GM21515 (cell line): Measurements from ENCODE around the gene EEA1.
"Not testable (repeated sequence)": the region's sequence is repeated elsewhere in the genome, so short reads cannot be mapped to it uniquely, and the experiment has no call there.

Experiments used
- ATAC-seq: cut with Tn5 transposase; IDR thresholded peaks from one replicate; pipeline ENCODE4 v1.9.1; 2021; ENCODE audit not compliant: unreplicated experiment

The EEA1 gene

DNA sequence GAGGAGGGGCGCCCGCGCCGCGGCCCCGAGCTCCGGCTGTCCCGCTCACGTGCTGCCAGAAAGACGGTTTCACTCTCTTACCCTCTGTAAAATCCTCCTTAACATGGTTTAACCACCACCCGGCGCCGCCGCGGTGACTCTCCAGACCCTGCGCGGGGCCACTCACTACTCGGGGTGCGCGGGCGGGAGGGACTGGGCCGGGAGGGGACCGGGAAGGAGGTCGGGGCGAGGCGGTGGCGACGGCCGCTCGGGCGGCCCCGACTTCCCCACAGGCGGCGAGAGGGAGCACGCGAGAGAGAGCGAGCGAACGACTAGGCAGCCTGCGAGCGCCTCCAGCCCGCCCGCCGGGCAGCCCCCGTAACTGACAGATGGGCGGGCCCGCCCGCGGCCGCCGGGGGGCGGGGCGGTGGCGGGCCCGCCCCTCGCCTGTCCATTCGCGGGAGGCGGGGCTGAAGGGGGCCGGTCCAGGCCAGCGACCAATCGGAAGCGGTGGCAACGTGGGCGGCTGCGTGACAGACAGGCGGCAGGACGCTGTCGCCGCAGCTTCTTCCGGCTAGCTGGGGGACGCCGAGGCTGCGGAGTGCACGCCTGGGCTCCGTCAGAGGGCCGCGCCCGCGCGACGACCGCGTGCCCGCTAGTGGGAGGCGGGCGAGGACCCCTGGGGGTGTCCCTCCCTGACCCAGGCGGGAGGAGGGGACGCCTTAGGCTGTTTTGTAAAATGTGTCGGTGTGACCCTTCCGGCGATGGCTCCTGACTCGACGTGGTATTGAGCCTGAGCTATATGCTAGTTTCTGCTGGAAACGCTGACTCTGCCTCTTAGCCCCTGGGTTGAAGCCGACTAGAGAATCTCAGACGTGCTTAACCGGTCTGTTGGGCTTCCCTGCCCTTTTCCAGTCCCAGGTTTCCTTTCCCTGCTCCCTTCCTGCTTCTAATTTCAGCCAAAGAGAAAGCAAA, at the start of gene EEA1:
TSS of gene EEA1 (minus strand) at position 334 of the 954 bp plus-strand sequence. CDS start at position 105, 229 bp downstream.
- peak; percentile 84 for ATAC-seq

DNA sequence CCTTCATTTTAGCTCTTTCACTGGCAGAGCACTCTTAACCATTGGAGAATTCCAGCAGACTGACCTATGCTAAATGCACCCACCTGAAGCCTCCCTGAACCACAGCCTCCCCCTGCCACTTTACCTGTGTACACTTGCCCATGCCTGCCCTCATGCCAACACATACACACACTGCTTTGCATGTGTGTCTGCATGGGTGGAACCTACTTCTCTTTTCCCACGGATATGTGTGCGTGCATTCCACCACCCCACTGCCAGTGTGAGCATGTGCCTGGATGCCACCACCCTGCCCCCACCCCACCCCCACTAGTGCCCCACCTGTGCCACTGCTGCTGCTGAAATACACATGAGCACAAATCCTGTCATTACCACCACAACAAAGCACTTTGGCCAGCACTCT, 49.5 kb upstream of the EEA1 start:
- ATAC-seq: no peak

DNA sequence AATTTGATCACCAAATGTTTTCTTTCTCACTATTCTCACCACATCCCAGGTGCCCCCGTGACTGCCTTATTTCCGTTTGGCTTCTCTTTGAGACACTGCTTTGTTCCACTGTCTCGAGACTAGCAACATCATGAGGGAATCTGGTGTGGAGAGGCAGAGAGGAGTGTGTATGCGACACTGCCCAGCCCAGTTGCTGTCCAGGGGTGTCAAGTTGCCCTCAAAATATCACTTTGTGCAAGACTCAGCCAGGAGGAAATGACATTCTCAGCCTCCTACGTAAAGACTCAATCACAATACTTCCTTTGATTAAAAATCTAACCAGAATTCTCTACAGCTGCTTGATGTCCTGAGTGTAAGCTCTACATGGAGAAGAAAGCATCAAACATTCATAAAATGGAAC, 48.2 kb upstream of the EEA1 start:
- ATAC-seq: no peak

DNA sequence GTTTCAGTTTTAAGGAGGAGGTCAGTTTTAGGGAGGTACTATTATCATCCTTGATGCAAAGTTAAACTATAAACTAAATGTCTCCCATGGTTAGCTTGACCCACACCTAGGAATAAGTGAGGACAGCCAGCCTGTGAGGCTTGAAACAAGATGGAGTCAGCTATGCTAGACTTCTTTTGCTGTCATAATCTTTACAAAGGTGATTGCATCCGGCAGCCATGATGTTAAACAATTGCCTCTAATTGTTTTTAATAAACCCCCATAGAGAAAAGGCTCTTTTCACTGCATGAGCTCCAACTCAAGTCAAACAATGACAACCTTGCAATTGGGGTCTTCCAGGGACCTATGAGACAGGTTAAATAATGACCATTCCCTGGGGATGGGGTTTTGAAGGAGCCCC, 45.7 kb upstream of the EEA1 start:
- no peak for ATAC-seq

DNA sequence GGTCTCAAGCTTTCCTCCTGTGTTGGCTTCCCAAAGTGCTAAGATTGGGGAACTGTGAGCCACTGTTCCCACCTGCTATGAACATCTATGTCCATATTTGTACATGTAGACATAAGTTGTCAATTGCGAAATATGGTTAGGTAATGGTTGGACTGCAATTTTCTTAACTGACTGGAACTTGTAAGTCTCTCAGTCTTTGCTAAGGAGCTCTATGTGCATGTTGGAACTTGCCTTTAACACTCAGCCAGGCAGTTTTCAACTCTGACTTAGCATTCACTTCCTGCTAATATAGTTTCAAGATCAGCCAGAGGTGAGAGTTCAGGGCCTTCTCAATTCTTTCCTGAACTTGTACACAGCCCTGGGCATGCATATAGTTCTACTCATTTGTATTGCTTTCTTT, 44.5 kb upstream of the EEA1 start:
- ATAC-seq: no peak

DNA sequence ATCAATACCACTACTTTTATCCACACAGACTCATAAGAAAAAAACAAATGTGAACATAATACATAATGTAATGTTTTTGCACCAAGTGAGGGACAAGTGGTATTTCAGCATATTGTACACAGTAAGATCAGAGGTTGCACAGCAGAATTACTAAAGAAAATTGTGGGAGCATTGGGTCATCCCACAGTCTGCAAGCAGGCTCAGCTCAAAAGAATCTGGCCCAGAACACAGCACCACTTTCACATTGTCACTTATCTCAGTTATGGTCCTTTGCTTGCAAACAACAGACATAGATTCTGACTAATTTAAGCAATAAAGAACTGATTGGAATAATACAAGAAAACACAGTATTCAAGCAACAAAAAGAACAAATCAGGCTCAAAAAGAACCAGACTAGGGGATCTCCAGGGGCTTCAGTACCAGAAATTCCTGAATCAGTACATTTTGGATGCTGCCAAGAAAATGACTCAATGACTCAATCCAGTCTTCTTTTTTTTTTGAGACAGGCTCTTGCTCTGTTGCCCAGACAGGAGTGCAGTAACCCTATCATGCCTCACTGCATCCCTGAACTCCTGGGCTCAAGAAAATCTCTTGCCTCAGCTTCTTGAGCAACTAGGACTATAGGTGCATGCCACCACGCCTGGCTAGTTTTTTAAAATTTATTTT, 42.9 kb upstream of the EEA1 start:
- ATAC-seq: no peak

DNA sequence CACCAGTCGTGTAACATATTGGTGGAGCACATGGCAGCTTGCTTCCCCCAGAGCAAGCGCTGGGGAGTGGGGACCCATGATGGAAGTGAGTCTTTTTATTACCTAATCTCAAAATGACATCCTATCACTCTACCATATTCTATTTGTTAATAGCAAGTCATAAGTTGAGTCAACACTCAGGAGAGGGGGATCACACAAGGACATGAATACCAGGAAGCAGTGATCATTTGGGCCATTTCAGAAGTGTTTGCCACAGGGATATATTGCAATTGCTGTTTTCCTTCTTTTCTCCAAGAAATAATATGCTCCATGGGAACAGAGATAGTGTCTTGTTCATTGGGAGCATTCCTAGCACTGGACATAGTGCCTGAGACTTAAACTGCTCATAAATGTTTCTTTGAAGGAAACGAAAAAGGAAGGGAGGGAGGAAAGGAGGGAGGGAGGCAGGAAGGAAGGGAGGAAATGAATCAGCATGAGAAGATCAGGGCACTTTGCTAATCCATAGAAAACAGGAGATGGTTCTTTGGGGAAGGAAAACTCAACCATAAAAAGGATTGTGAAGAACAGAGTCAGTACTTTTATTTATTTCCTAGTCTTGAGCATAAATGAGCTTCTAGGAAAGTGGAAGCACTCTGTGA, 39.2 kb upstream of the EEA1 start:
- no peak for ATAC-seq

DNA sequence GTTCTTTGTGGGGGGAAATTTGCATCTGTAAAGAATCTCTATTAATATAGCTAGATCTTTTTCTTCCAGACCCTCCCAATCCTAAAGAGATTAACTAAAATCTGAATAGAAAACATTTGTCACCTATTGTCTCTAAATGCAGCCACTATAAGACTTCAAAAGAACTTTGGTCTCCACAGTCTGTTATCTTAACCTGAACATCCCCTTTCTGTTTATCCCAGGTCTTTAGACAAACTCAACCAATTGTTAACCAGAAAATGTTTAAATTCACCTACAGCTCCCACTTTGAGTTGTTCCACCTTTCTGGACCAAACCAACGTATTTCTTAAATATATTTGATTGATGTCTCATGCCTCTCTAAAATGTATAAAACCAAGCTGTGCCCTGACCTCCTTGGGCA, 35.3 kb upstream of the EEA1 start:
- not testable (repeated sequence) for ATAC-seq

DNA sequence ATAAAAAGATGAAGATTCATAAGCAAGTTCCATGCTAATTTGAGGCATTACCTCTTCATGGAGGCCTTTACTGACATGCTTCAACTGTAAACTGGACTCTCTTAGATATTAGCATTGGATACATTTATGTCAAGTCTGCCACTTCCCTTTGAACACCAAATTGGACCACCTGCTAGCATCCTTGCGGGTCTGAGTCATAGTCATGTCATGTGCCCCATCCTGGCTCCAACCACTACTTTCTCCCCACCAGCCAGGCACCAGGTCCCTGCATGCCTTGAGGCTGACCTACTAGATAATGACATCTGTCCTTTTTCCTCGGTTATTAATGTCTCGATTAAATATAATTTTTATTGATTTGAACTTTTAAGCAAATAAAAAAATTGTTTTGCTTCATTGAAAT, 32.9 kb upstream of the EEA1 start:
- no peak for ATAC-seq

DNA sequence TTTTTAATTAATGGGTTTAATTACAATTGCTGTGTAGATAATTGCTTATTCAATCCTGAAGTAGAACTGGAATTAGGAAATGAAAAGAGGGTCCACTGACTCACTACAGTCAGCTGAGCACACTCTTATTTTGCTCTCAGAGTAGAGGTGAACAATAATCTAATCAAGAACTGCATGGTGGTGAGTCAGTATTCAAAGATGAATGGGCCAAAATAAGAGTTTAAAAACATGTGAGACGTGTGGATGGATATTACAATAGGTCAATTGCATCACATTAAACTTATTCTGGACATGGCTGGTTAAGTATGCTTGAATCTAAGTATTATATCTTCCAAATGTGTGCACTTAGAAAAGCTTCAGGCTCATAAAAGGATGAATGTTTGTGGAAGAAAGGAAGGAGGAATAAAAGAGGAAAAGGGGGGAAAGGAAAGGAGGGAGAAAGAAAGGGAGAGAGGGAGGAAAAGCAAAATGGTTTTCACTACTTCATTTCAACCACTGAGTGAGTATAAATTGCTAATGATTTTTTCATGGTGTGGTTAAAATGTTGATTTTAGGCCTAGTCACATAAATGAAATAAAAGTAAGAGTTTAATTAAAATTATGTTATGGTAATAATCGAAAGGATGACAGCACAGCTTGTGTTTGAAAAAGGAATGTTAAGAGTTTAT, 27.0 kb upstream of the EEA1 start:
- ATAC-seq: no peak

DNA sequence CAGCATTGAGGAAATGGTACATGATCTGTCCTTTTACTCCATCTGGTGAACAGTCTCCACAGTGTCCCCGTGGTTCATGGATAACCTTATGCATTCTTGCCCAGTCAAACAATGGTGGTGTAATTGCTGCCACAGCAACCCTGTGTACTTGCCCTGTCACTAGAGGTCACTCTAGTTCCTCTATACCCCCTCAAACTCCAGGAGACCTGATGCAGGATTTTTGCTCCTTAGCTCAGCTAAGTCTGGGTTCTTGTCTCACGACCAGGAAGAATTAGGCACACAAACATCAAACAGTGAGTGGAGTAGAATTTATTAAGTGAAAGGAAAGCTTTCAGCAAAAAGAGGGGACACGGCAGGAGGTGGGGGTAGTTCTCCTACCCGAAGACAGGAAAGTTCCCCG, 24.7 kb upstream of the EEA1 start:
- ATAC-seq: no peak

DNA sequence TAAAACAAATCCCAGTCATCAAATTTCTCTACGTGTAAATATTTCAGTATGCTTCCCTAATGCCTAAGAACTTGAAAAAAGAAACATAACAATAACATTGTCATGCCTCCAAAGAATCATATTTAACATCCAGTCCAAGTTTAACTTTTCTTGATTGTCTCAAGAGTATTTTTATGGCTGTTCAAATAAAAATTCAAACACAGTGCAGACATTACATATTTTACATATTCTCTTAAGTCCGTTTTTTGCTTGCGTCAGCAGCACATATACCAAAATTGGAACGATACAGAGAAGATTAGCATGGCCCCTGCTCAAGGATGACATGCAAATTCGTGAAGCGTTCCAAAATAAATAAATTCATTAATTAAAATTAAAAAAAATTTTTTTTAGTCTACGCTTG, 23.3 kb upstream of the EEA1 start:
- no peak for ATAC-seq

DNA sequence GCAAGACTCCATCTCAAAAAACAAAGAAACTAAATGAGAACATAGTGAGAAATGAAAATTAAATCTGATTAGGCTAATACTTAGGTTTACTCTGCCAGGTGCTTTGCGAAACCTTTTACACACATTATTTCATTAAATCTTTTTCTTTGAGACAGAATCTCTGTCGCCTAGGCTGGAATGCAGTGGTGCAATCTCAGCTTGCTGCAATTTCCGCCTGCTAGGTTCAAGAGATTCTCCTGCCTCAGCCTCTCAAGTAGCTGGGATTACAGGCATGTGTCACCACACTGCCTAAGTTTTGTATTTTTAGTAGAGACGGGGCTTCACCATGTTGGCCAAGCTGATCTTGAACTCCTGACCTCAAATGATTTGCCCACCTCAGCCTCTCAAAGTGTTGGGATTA, 21.9 kb upstream of the EEA1 start:
- no peak for ATAC-seq

DNA sequence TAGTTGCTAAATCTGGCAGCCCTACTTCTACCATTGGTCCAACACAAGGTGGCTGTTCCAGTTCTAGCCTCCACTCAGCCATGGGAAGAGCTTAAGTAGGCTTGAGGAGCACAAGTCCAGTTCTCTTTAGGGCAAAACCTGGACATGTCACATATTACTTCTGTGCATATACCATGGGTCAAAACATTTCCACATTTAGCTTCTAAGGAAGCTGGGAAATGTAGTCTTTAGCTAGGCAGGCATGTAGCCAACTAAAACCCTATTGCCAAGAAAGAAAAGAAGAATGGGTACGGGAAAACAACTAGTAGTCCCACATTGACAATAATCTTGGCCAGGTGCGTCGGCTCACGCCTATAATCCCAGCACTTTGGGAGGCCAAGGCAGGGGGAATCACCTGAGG, 20.9 kb upstream of the EEA1 start:
- ATAC-seq: no peak

DNA sequence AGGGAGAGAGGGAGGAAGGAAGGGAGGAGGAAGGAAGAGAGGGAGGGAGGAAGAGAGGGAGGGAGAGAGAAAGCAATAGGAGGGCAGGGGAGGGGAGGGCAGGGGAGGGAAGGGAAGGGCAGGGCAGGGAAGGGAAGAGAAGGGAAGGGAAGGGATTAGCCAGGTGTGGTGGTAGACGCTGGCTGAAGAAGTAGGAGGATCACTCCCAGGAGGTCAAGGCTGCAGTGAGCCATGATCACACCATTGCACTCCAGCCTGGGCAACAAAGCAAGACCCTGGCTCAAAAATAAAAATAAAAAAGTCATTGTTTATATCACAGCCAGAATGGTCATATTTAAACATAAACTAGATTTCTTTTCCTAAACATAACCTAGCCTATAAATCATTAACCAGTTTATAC, 20.4 kb upstream of the EEA1 start:
- ATAC-seq: no peak

DNA sequence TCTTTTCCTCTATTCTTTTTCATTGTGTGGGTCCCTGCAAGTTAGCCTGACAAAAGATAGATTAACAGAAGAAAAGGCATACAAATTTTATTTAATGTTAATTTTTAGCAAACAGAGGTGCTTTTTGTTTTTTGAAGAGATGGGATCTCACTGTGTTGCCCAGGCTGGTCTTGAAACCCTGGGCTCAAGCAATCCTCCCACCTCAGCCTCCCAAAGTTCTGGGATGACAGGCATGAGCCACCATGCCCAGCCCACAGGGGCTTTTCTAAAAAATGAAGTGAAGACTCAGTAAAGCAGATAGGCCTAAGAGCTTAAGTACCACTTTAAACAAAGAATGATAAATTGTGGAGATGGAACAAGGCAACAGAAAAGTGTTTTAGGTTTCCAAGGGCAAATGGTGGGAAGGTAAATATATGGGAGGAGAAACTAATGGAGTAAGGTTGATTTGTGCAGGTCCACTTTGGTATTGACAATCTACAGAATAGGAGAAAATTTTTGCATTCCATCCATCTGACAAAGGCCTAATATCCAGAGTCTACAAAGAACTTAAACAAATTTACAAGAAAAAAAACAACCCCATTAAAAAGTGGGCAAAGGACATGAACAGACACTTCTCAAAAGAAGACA, 18.6 kb upstream of the EEA1 start:
- no peak for ATAC-seq

DNA sequence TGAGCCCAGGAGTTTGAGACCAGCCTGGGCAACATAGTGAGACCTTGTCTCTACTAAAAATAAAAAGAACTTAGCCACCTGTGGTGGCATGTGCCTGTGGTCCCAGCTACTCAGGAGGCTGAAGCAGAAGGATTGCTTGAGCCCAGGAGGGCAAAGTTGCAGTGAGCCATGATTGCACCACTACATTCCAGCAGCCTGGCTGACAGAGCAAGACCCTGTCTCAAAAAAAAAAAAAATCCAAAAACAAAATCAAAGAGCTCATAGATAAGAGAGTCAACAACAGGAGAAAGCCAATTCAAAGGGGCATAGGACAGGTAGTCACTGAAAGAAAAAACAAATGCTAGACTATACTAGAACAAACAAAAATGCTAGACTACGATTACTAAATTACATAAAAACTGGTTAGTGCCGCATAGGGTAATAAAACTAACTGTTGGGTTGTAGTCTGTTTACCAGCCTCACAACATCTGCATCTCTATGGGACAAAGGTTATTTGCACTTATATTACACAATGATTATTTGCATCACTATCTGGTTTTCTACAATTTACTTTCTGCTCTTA, 16.6 kb upstream of the EEA1 start:
- no peak for ATAC-seq

DNA sequence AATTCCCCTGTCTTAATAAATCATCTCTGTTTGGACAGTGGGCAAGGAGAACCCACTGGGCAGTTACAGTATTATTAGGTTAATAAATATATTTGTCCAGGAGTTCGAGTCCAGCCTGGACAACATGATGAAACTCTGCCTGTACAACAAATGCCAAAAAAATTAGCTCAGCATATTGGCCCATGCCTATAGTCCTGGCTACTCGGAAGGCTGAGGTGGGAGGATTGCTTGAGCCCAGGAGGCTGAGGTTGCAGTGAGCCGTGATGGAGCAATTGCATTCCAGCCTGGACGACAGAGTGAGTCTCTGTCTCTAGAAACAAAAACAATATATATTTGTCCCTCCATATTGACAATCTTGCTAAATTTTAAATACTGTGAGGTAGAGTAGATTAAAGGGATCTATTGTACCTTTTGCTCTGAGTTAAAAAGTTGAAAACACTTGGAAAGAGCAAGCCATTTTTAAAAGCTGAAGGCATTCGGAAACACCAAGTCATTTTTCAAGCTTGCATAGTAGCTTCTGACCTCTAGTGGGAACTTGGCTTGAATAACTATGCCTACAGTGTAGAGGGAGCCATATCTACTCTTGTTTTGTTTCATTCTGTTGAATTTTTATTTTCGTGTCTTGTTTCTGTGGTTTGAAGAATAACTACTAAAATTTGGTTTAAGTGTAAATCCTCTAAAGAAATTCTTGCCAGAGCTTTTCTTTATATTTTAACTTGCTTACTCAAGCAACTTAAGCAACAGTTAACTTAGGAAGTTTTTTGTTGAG, 14.6 kb upstream of the EEA1 start:
- no peak for ATAC-seq

DNA sequence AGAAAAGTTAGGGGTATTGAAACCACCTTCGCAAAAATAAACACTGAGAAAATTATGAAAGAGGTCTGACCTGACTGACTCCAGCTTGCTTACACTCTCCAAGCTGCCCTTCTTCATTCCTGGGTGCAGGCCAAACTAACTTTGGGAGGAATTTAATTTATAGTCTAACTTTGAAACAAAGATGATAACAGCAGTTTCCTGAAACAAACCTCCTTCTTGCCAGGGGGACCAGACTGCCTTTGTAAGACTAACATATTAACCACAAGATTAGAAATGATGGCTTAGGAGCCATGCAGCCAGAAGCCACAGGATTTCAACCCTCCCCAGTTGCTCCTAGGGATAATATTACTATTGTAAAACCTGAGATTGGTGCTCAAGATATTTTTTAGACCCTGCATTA, 13.8 kb upstream of the EEA1 start:
- no peak for ATAC-seq

DNA sequence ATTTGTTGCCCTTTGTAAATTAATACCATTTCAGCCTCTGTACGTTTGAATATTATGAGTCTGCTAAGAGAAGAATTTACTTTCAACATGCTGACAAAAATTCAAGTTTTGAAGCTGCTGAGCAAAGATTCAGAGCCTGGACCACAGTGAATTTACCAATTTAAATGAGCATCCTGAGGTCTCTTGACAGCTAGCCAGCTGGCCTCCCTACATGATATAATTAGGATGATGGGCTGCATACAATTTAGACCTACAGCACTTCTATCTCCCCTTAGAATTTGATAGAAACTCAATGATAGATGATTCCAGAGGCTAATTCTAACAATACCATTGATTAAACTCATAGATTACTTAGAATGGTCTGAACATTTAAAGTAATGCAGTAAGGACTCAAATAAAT, 10.0 kb upstream of the EEA1 start:
- no peak for ATAC-seq
